H7 (cell line): Measurements from ENCODE around the gene HACD2. TPM values are rescaled to one million over a fixed set of nuclear protein-coding genes. Genes with fewer than 3 reads are reported as not detected.

Experiments
- DNase-seq: peaks from one replicate; pipeline ENCODE4 v3.0.0; 2012
- H3K27me3 ChIP-seq: 2 replicates; pipeline ENCODE4 v1.6.0; 2011; ENCODE audit warnings: mild to moderate bottlenecking, low read length; ENCODE audit not compliant: control insufficient read depth, insufficient read depth
- H3K36me3 ChIP-seq: replicated peaks from 2 replicates; pipeline ENCODE4 v1.5.1; 2011; ENCODE audit warnings: low read length; ENCODE audit not compliant: control insufficient read depth, insufficient read depth
- H3K4me3 ChIP-seq: 2 replicates; pipeline ENCODE4 v1.5.1; 2011; ENCODE audit warnings: low read depth, mild to moderate bottlenecking, control low read depth, low read length, moderate library complexity; ENCODE audit not compliant: insufficient read depth
- total RNA-seq: library from RNA; depleted of rRNA; stranded (reverse); fragments of >200 nt; shearing (Covaris generic); gene quantifications from 2 replicates; pipeline ENCODE4 v1.2.3, GENCODE V29; 2014

Gene HACD2
- total RNA-seq, 1 experiment from 2014 or later, result 17.2 TPM

- DNase-seq, result no peak
- no peaks in the 10 kb centered on the region for H3K27me3 ChIP-seq
- H3K4me3 ChIP-seq, result no peak overlapping the region
- H3K36me3 ChIP-seq, result no peaks in the 10 kb centered on the region
Observed at GRCh38 chr3:123534264-123534663, 50.6 kb downstream of the HACD2 start.

GRCh38 chr3:123533554-123534159 lies 51.2 kb downstream of the HACD2 start:
- no peak for DNase-seq
- H3K36me3 ChIP-seq, result no peaks in the 10 kb centered on the region
- no peak overlapping the region for H3K4me3 ChIP-seq
- H3K27me3 ChIP-seq, result no peaks in the 10 kb centered on the region

GRCh38 chr3:123528130-123528529 lies 56.7 kb downstream of the HACD2 start:
- Histone ChIP-seq H3K27me3 (no peaks in the 10 kb centered on the region), H3K4me3 (no peak overlapping the region), H3K36me3 (no peaks in the 10 kb centered on the region)
- no peak for DNase-seq

- H3K27me3 ChIP-seq, result no peaks in the 10 kb centered on the region
- H3K36me3 ChIP-seq, result no peaks in the 10 kb centered on the region
- DNase-seq, result no peak
- H3K4me3 ChIP-seq, result no peak overlapping the region
Observed at GRCh38 chr3:123527046-123527445, 57.8 kb downstream of the HACD2 start.

- Histone ChIP-seq H3K4me3 (no peak overlapping the region), H3K27me3 (no peaks in the 10 kb centered on the region), H3K36me3 (no peaks in the 10 kb centered on the region)
- no peak for DNase-seq
Observed at GRCh38 chr3:123526474-123526873, 58.4 kb downstream of the HACD2 start.

- H3K4me3 ChIP-seq, result no peak overlapping the region
- no peaks in the 10 kb centered on the region for H3K36me3 ChIP-seq
- DNase-seq, result no peak
- no peaks in the 10 kb centered on the region for H3K27me3 ChIP-seq
Observed at GRCh38 chr3:123525433-123525832, 59.4 kb downstream of the HACD2 start.

- no peak overlapping the region for H3K4me3 ChIP-seq
- DNase-seq, result no peak
- no peaks in the 10 kb centered on the region for H3K36me3 ChIP-seq
Observed at GRCh38 chr3:123524981-123525380, 59.9 kb downstream of the HACD2 start.

GRCh38 chr3:123523023-123523412 lies 61.8 kb downstream of the HACD2 start:
- Histone ChIP-seq H3K36me3 (no peaks in the 10 kb centered on the region), H3K27me3 (no peaks in the 10 kb centered on the region), H3K4me3 (no peak overlapping the region)
- DNase-seq, result no peak

More at GRCh38 chr3:123524981-123525380, 59.9 kb downstream of the HACD2 start:
- no peaks in the 10 kb centered on the region for H3K27me3 ChIP-seq

- H3K4me3 ChIP-seq, result no peak overlapping the region
- DNase-seq, result no peak
- H3K36me3 ChIP-seq, result no peaks in the 10 kb centered on the region
- no peaks in the 10 kb centered on the region for H3K27me3 ChIP-seq
Observed at GRCh38 chr3:123522320-123523022, 62.4 kb downstream of the HACD2 start.

- no peak for DNase-seq
- H3K36me3 ChIP-seq, result no peaks in the 10 kb centered on the region
- no peak overlapping the region for H3K4me3 ChIP-seq
- H3K27me3 ChIP-seq, result no peaks in the 10 kb centered on the region
Observed at GRCh38 chr3:123521179-123521969, 63.5 kb downstream of the HACD2 start.

GRCh38 chr3:123520656-123521055 lies 64.2 kb downstream of the HACD2 start:
- H3K36me3 ChIP-seq, result no peaks in the 10 kb centered on the region
- no peak for DNase-seq
- no peak overlapping the region for H3K4me3 ChIP-seq
- no peaks in the 10 kb centered on the region for H3K27me3 ChIP-seq

GRCh38 chr3:123518892-123519485 lies 65.9 kb downstream of the HACD2 start:
- no peak for DNase-seq
- no peaks in the 10 kb centered on the region for H3K27me3 ChIP-seq
- no peaks in the 10 kb centered on the region for H3K36me3 ChIP-seq
- no peak overlapping the region for H3K4me3 ChIP-seq

- Histone ChIP-seq H3K27me3 (no peaks in the 10 kb centered on the region), H3K36me3 (no peaks in the 10 kb centered on the region)
- peak; percentile 49 for DNase-seq
Observed at GRCh38 chr3:123511726-123512125, 73.1 kb downstream of the HACD2 start.

GRCh38 chr3:123511084-123511483 lies 73.8 kb downstream of the HACD2 start:
- H3K27me3 ChIP-seq, result no peaks in the 10 kb centered on the region
- H3K36me3 ChIP-seq, result no peaks in the 10 kb centered on the region
- DNase-seq, result no peak
- H3K4me3 ChIP-seq, result no peak overlapping the region

More at GRCh38 chr3:123511726-123512125, 73.1 kb downstream of the HACD2 start:
- H3K4me3 ChIP-seq, result no peak overlapping the region
